Measurements from ENCODE around the gene RPS25. TPM values are rescaled to one million over a fixed set of nuclear protein-coding genes. Genes with fewer than 3 reads are reported as not detected.

The RPS25 gene
- total and polyA plus RNA-seq, 9 of the 15 experiments (the other 6 are each of a cell fraction or from before 2014, with no cell fraction given) = 1,553 to 5,486 (median 2,471) TPM

DNA sequence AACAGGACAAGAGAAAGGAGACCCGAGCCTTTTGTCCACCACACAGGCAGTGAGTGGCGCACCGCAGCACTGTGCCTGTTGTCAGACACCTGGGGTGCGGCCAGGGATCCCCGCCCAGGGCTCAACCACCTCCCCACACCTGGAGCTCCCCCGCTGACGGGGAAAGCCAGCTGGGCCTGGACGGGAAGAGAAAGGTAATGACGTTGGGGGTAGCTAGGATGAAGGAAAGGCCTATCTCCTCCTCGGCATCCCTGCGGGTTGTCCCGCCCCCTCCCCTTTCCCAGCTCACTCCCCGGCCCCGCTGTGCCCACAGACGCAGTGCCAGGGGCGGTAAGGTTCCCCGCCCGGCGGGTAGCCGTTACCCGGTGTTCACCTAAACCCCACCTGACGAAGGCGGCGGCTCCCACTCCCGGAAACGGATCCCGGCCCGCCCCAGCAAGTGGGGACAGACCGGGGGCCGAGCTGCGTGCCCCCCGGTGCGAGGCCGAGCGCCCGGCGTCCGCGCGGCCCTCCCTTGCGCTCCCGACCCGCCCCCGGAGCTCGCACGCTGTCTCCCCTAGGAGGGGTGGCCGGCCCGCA is 38.4 kb upstream of the RPS25 start (continued):
- no peak for TF ChIP-seq RBFOX2 (IDR thresholded peaks at IDR 0.05; ENCODE audit: low read depth, low read length)
- TF ChIP-seq RB1 (IDR thresholded peaks at IDR 0.05; ENCODE audit: low read depth) = no peak
- no peak for TF ChIP-seq ZNF140 (CRISPR knock-in tag; IDR thresholded peaks at IDR 0.05)
- TF ChIP-seq DDX20 (tag; IDR thresholded peaks at IDR 0.05; ENCODE audit: low read depth) = no peak
- TF ChIP-seq ZNF354B (CRISPR knock-in tag; IDR thresholded peaks at IDR 0.05) = no peak
- TF ChIP-seq RREB1 (CRISPR knock-in tag; IDR thresholded peaks at IDR 0.05) = 0 out of 2 replicates have a peak, but pooled peaks have one; percentile 36
- TF ChIP-seq, protein P1, sequence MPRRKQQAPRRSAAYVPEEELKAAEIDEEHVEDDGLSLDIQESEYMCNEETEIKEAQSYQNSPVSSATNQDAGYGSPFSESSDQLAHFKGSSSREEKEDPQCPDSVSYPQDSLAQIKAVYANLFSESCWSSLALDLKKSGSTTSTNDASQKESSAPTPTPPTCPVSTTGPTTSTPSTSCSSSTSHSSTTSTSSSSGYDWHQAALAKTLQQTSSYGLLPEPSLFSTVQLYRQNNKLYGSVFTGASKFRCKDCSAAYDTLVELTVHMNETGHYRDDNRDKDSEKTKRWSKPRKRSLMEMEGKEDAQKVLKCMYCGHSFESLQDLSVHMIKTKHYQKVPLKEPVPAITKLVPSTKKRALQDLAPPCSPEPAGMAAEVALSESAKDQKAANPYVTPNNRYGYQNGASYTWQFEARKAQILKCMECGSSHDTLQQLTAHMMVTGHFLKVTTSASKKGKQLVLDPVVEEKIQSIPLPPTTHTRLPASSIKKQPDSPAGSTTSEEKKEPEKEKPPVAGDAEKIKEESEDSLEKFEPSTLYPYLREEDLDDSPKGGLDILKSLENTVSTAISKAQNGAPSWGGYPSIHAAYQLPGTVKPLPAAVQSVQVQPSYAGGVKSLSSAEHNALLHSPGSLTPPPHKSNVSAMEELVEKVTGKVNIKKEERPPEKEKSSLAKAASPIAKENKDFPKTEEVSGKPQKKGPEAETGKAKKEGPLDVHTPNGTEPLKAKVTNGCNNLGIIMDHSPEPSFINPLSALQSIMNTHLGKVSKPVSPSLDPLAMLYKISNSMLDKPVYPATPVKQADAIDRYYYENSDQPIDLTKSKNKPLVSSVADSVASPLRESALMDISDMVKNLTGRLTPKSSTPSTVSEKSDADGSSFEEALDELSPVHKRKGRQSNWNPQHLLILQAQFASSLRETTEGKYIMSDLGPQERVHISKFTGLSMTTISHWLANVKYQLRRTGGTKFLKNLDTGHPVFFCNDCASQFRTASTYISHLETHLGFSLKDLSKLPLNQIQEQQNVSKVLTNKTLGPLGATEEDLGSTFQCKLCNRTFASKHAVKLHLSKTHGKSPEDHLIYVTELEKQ (CRISPR knock-in tag; IDR thresholded peaks at IDR 0.05) = no peak
- TF ChIP-seq, protein P2, sequence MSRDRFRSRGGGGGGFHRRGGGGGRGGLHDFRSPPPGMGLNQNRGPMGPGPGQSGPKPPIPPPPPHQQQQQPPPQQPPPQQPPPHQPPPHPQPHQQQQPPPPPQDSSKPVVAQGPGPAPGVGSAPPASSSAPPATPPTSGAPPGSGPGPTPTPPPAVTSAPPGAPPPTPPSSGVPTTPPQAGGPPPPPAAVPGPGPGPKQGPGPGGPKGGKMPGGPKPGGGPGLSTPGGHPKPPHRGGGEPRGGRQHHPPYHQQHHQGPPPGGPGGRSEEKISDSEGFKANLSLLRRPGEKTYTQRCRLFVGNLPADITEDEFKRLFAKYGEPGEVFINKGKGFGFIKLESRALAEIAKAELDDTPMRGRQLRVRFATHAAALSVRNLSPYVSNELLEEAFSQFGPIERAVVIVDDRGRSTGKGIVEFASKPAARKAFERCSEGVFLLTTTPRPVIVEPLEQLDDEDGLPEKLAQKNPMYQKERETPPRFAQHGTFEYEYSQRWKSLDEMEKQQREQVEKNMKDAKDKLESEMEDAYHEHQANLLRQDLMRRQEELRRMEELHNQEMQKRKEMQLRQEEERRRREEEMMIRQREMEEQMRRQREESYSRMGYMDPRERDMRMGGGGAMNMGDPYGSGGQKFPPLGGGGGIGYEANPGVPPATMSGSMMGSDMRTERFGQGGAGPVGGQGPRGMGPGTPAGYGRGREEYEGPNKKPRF (IDR thresholded peaks at IDR 0.05; ENCODE audit: low read depth, low read length) = no peak
- no peak for TF ChIP-seq TCF7L2 (IDR thresholded peaks at IDR 0.05; ENCODE audit: low read depth, low read length)
- peak; percentile 27; the same call in 1 of the 2 replicates for TF ChIP-seq NKRF (IDR thresholded peaks at IDR 0.05; ENCODE audit: borderline replicate concordance)
- TF ChIP-seq PTBP1 (IDR thresholded peaks at IDR 0.05; ENCODE audit: low read depth, low read length) = no peak
- no peak for TF ChIP-seq POU5F1 (IDR thresholded peaks at IDR 0.05; ENCODE audit: borderline replicate concordance, low read depth, low read length, partially characterized antibody)
- no peak for TF ChIP-seq CBFA2T3 (IDR thresholded peaks at IDR 0.05)

Data from K562 (cell line).